DMS53 treated with DMSO at 0.1 percent for 48 hours (cell line): ENCODE data around the gene IFT52.
A peak's percentile ranks its signal among the peaks of the same experiment; 100 is the strongest.

Experiments used
- DNase-seq: peaks from one replicate; lab custom pipeline; 2025; ENCODE audit not compliant: unreplicated experiment; lab: John Stamatoyannopoulos, UW

Gene IFT52

GRCh38 chr20:43590392-43591303 lies at the start of gene IFT52:
Gene IFT52, plus strand, starts transcription at chr20:43590937. Its CDS starts 3,762 bp downstream, at chr20:43594699.
- peak; percentile 98 for DNase-seq

- no peak for DNase-seq
These were observed 49.5 kb upstream of the IFT52 start for GRCh38 chr20:43541214-43541613.

- DNase-seq = no peak
These were observed 48.6 kb upstream of the IFT52 start for GRCh38 chr20:43542161-43542560.

GRCh38 chr20:43542674-43543073 lies 48.1 kb upstream of the IFT52 start:
- no peak for DNase-seq

GRCh38 chr20:43543138-43543537 lies 47.6 kb upstream of the IFT52 start:
- DNase-seq = no peak

- no peak for DNase-seq
These were observed 46.2 kb upstream of the IFT52 start for GRCh38 chr20:43544501-43544900.

GRCh38 chr20:43545837-43546578 lies 44.7 kb upstream of the IFT52 start:
- no peak for DNase-seq

- no peak for DNase-seq
These were observed 42.4 kb upstream of the IFT52 start for GRCh38 chr20:43548273-43548880.

GRCh38 chr20:43549416-43550065 lies 41.2 kb upstream of the IFT52 start:
- no peak for DNase-seq

GRCh38 chr20:43550456-43550855 lies 40.3 kb upstream of the IFT52 start:
- no peak for DNase-seq

GRCh38 chr20:43554369-43554768 lies 36.4 kb upstream of the IFT52 start:
- DNase-seq = no peak

- peak; percentile 95 for DNase-seq
These were observed 32.2 kb upstream of the IFT52 start, which contains the start of gene SGK2 for GRCh38 chr20:43558412-43559146. Gene SGK2, plus strand, starts transcription at chr20:43559027. Its CDS starts 7,469 bp downstream, at chr20:43566496.

GRCh38 chr20:43559147-43559987 lies 31.4 kb upstream of the IFT52 start:
- DNase-seq = no peak

GRCh38 chr20:43560974-43561373 lies 29.8 kb upstream of the IFT52 start:
- no peak for DNase-seq

- DNase-seq = no peak
These were observed 27.3 kb upstream of the IFT52 start for GRCh38 chr20:43563429-43563828.

GRCh38 chr20:43563991-43564390 lies 26.7 kb upstream of the IFT52 start:
- DNase-seq = no peak

- no peak for DNase-seq
These were observed 26.3 kb upstream of the IFT52 start for GRCh38 chr20:43564455-43564854.

- DNase-seq = no peak
These were observed 25.6 kb upstream of the IFT52 start for GRCh38 chr20:43564993-43565757.

GRCh38 chr20:43565758-43566104 lies 25.0 kb upstream of the IFT52 start:
- DNase-seq = no peak
